ELR (cell line): ENCODE measurements around the gene ACSF2.

ENCODE experiments used
- DNase-seq: peaks from one replicate; pipeline ENCODE4 v3.0.0-alpha.2; 2015; ENCODE audit warnings: low read depth

ACSF2 gene

DNA sequence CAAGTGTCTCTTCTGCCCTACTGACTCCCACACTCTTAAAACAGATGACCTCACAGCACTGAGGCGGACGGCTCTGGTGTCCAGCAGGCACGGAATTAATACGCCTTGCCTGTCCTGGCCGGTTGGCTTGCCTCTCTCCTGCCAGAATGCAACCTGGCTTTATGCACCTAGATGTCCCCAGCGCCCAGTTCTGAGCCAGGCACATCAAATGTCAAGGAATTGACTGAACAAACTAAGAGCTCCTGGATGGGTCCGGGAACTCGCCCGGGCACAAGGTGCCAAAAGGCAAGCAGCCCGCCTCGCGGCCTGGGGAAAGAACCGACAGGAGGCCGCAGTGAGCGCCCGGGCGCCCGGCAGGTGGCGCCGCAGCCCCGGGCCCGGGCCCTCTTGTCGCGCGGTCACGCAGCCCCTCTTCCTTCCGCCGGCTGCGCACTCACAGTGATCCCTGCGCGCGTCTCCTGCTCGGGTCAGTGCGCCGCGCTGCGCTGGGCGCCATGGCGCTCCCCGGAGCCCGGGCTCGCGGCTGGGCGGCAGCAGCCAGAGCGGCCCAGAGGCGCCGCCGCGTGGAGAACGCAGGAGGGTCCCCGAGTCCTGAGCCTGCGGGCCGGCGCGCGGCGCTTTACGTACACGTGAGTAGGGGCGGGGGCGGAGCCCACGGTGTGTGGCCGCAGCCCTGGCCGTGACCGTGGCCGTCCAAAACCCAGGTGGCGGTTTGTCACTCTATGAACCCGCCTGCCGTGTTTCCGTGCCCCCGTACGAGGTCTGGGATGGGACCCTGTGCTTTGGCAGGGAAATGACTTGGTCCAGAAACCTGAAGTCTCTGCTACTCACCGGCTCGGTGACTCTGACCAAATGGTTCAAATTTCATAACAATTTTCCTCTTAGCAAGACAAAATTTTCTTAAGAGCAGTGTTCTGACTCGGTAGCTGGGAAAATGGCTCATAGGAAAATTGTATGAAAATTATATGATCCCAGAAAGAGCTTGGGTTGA, 52.7 kb downstream of the ACSF2 start, which contains the start of gene RSAD1:
TSS of gene RSAD1 (plus strand) at position 470 of the 991 bp plus-strand sequence. CDS start at position 495, 25 bp downstream.
- peak; percentile 94 for DNase-seq

DNA sequence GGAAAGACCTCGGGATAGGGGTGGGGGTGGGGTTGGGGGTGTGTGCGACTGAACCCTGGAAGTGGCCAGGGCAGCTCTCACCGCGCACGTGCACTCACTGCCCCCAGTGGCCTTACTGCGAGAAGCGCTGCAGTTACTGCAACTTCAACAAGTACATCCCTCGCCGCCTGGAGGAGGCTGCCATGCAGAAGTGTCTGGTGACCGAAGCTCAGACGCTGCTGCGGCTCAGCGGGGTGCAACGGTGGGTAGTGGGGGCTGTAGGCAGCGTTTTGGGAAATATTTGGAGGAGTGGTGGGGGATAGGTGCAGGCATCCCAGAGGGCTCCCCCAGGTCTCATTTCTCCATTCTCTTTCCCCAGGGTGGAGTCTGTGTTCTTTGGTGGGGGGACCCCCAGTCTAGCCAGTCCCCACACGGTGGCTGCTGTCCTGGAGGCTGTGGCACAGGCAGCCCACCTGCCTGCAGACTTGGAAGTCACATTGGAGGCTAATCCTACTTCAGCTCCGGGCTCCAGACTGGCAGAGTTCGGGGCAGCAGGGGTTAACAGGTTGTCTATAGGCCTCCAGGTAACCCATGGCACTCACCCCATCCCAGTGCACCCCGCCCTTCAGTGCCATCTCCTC, 53.6 kb downstream of the ACSF2 start:
- peak; percentile 95 for DNase-seq

DNA sequence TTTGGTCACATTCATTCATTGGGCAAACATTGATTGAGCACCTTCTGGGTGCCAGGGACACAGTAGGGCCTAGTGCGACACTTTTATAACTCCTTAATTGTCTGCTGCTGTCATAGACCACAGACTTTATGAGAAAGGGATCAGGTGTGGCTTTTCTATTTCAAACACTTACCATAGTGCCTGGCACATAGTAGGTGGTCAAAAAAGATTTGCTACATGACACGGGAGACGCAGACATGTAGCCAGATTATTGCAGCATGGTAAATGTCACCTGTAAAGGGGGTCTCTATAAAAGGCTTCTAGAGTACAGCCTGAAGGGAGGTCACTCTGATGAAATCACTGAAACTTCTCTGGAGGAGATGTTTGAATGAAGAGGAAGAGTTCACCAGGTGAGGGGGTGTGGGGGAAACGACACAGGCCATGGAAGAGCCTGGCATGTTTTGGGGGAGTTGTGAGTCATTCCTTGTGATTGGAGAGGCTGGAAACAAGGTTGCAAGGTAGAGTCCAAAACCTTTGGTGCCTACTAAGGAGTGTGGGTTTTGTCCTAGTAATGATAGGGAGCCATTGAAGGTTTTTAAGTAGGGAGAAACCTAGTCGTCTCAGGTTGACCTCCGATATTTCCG, 54.2 kb downstream of the ACSF2 start:
- DNase-seq, result no peak

DNA sequence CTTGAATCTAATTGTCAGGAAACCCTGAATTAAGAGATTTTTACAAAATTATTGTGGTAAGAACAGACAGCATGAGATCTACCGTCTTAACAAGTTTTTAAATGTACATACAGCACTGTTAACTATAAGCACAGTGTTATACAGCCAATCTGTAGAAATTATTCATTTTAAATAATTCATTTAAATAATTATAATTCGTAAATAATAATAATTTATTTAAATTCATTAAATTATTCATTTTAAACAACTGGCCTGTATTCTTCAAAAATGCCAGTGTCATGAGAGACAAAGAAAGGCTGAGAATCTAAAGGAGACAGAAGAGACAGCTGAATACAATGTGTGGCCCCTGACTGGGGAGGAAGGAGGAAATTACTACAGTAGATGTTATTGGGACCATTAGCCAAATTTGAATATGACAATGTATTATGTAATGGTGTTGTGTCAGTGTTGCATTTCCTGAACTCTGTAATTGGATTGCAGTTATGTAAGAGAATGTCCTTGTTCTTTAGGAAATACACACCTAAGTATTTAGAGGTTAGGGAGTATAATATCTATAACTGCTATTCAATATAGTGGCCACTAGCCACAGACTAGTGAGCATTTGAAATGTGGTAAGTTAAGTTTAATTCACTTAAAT, 55.0 kb downstream of the ACSF2 start:
- DNase-seq, result no peak

GRCh38 chr17:50481648-50482047, 55.6 kb downstream of the ACSF2 start:
- DNase-seq, result no peak

GRCh38 chr17:50482110-50482509, 56.1 kb downstream of the ACSF2 start:
- no peak for DNase-seq

DNA sequence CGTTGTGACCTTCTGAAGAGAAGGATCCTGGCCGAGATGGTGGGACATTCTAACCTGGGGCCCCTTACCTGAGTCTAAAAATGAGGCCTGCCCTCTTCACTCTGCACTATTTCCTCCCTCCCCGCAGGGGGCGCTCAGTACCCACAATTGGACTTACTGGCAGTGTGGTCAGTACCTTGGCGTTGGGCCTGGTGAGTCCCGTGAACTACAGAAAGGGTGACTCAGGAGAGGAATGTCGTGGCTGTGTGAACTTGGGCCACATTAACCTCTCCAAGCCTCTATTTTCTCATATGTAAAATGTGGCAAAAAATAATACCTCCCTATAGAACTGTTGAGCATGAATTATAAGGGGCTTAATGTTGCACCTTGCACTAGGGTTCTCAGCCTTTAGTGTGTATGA, 56.5 kb downstream of the ACSF2 start:
- peak; percentile 99 for DNase-seq

GRCh38 chr17:50483266-50483665, 57.2 kb downstream of the ACSF2 start:
- DNase-seq, result no peak

DNA sequence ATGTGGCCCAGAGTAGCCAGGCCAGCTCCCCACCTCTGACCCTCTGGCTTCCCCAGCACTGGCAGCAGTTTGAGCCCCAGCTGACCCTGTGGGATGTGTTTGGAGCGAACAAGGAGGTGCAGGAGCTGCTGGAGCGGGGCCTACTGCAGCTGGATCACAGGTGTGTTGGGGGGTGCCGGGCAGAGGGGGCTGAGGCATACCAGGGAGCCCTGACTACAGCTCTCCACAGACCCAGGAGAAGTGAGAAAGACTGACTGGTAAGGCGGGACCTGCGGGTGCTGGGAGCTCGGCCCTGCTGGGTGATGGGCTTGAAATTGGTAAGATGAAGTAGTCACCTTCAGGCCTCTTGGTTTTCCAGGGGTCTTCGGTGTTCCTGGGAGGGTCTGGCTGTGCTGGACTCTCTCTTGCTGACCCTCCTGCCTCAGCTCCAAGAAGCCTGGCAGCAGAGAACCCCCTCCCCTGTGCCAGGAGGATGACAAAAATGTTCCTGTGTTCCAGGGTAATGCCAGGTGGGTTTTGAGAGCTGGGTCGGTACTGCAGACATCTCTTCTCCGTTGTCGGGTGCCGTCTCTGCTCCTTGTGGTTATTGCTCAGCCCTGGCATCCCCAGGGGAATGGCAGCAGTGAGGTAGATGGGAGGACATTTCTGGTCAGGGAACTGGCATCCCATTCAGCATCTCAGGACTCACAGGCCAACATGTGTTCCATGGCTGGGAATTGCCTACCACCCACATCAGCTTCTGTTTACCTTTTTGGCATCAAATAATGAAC, 58.6 kb downstream of the ACSF2 start:
- DNase-seq, result no peak

DNA sequence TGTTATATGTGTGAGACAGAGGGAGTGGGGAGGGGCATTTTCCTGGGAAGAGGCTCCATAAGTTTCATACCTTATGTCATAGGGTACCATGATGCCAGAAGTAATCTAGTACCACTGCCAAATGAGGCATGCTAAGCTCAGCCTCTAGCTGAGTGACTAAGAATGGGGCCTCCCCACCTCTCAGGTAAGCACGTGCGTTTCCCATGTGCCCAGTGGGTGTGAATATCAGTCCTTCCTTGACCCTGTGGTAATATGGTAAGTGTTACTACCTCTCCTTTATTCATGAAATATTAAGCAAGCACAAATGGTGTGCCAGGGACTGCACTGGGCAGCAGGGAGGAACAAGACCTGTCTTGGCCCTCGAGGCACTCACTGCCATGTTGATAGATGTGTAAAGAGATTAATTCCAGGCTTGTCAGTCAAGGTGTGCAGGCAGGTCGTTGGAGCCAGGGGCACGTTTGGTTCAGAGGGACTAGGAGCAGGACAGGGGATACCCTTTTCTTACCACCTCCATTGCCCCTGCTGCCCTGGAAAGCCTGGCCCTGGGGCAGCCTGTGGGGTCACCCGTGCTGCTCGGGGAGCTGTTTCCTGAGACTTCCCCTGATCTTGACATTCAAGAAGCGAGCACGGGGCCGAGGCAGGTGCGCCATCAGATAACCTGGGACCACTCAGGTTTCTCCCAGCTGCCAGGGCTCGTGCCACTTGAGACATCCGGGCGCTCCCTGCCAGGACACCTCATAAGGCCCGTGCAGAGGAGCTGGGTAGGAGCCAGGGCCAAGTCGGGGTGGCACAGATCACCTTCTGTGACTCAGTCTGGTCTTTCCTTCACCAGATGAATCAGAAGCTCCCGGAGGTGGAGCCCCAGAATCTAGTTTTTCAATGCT, 61.4 kb downstream of the ACSF2 start:
- peak; percentile 71 for DNase-seq

- no peak for DNase-seq
Observed at GRCh38 chr17:50488880-50489279, 62.9 kb downstream of the ACSF2 start.

GRCh38 chr17:50491505-50491904, 65.5 kb downstream of the ACSF2 start:
- no peak for DNase-seq

DNA sequence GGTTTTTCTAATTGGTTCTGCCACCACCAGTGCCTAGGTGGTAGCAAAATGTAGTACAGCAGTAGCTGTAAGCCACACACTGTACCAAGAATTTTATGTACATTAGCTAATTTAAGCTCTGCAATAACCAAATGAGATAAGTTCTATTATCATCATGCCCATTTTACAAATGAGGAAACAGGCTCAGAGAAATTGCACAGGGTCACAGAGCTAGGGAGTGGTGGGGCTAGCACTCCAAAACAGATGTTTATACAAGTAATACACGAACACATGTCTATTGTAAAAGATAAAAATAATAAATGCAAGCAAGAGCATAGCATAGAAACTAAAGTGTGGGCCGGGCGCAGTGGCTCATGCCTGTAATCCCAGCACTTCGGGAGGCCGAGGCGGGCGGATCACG, 66.2 kb downstream of the ACSF2 start:
- DNase-seq, result no peak

- no peak for DNase-seq
Observed at GRCh38 chr17:50493744-50494143, 67.7 kb downstream of the ACSF2 start.

DNA sequence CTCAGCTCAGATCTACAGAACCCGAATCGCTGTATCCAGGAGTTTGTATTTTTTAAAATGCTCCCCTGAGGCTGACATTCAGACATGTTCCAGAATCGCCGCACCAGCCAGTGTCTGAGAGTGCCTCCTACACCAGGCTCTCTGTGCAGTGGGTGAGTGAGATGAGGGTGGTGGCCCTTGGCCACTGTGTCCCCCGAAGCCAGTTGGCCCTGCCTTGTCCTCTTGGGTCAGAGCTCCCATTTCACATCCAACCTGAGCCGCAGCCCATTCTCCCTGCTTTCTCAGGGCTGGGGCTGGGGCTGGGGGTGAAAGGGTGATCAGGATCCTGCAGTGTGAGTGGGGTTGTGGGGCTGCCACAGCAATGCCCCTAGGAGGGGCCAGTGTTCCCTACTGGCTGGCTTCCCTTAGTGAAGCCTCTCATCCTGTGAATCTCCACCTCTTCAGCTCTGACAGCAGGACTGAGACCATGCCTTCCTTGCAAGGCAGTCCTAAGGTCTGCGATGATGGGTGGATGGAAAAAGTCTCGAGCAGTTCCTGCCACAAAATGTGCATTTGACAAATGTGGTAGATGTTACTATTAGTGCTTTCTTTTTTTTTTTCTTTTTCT, 69.3 kb downstream of the ACSF2 start:
- DNase-seq, result no peak

GRCh38 chr17:50495918-50496317, 69.9 kb downstream of the ACSF2 start:
- DNase-seq, result peak; percentile 81

DNA sequence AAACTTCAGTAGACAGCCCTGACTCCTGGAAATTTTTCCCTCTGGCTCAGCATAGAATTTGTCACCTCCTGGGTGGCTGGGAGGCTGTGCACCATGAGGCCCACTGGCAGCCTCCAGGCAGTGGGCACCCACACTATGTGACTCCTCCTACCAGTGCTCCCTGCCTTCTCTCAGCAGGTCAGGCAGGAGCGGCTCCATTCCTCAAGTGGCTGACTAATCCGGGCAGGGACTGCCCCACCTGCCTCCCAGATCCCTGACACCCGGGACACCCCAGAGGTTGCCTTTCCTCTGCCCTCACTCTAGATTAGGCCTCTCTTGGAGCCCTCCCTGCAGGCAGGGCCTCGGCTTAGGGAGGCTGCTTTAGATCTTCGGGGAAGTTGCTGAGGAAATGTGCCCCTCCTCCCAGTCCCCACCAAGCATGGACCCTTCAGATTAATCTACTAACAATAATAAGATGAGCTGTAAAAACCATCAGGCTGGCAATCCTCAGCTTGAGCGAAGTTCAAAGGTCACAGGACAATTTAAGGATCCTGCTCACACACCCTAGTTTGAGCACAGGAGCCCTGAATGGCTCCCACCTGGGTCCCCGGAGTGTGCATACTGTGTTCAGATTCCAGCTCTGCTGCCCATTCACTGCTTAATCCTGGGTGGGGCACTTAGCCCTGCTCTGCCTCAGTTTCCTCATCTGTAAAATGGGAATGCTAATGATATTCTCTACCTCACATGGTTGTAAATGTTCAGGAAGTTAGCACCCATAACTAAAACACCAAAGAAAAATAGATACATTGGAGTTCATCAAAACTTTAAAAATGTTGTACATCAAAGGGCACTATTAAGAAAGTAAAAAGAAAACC, 72.2 kb downstream of the ACSF2 start:
- DNase-seq, result peak; percentile 19

DNA sequence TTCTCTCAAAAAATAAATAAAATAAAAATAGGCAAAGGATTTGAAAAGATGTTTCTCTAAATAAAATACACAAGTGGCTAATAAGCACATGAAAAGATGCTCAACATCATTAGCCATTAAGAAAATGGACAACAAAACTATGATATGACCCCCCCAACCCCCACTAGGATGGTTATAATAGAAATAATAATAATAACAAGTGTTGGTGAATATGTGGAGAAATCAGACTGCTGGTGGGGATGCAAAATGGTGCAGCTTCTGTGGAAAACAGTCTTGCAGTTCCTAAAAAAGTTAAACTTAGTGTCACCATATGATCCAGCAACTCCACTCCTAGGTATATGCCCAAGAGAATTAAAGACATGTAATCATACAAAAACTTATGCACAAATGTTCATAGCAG, 73.3 kb downstream of the ACSF2 start:
- no peak for DNase-seq

GRCh38 chr17:50499721-50500120, 73.7 kb downstream of the ACSF2 start:
- DNase-seq, result no peak
